ENCODE results near the gene KIFC3.
"Not testable (repeated sequence)": the region's sequence is repeated elsewhere in the genome, so short reads cannot be mapped to it uniquely, and the experiment has no call there.

The KIFC3 gene

GRCh38 chr16:57753448-57754353, 48.6 kb downstream of the KIFC3 start:
- DNase-seq (ENCODE audit: low read depth in 2 of 2): no peak

GRCh38 chr16:57752581-57753447, 49.5 kb downstream of the KIFC3 start:
- no peak for DNase-seq (ENCODE audit: low read depth in 2 of 2)

- no peak for DNase-seq (ENCODE audit: low read depth in 2 of 2)
These were observed 50.1 kb downstream of the KIFC3 start for GRCh38 chr16:57752203-57752580.

- DNase-seq (ENCODE audit: low read depth in 2 of 2): no peak
These were observed 50.6 kb downstream of the KIFC3 start for GRCh38 chr16:57751539-57752202.

GRCh38 chr16:57750796-57751538, 51.3 kb downstream of the KIFC3 start:
- no peak for DNase-seq (ENCODE audit: low read depth in 2 of 2)

GRCh38 chr16:57749856-57750452, 52.3 kb downstream of the KIFC3 start:
- no peak for DNase-seq (ENCODE audit: low read depth in 2 of 2)

GRCh38 chr16:57749101-57749692, 53.1 kb downstream of the KIFC3 start:
- no peak for DNase-seq (ENCODE audit: low read depth in 2 of 2)

GRCh38 chr16:57748596-57748995, 53.7 kb downstream of the KIFC3 start:
- no peak for DNase-seq (ENCODE audit: low read depth in 2 of 2)

GRCh38 chr16:57747996-57748395, 54.3 kb downstream of the KIFC3 start:
- DNase-seq (ENCODE audit: low read depth in 2 of 2): no peak

GRCh38 chr16:57747496-57747895, 54.8 kb downstream of the KIFC3 start:
- no peak for DNase-seq (ENCODE audit: low read depth in 2 of 2)

- DNase-seq (ENCODE audit: low read depth in 2 of 2): no peak
These were observed 55.2 kb downstream of the KIFC3 start for GRCh38 chr16:57747091-57747490.

- DNase-seq (ENCODE audit: low read depth in 2 of 2): not testable (repeated sequence)
These were observed 56.0 kb downstream of the KIFC3 start for GRCh38 chr16:57746316-57746715.

- DNase-seq (ENCODE audit: low read depth in 2 of 2): no peak
These were observed 56.5 kb downstream of the KIFC3 start for GRCh38 chr16:57745768-57746167.

GRCh38 chr16:57744642-57744903, 57.7 kb downstream of the KIFC3 start:
- DNase-seq (ENCODE audit: low read depth in 2 of 2): no peak

- DNase-seq (ENCODE audit: low read depth in 2 of 2): no peak
These were observed 58.2 kb downstream of the KIFC3 start for GRCh38 chr16:57743886-57744641.

- no peak for DNase-seq (ENCODE audit: low read depth in 2 of 2)
These were observed 58.8 kb downstream of the KIFC3 start for GRCh38 chr16:57743458-57743857.

- no peak for DNase-seq (ENCODE audit: low read depth in 2 of 2)
These were observed 59.7 kb downstream of the KIFC3 start for GRCh38 chr16:57742543-57742942.

GRCh38 chr16:57741660-57742191, 60.6 kb downstream of the KIFC3 start:
- no peak for DNase-seq (ENCODE audit: low read depth in 2 of 2)

- no peak for DNase-seq (ENCODE audit: low read depth in 2 of 2)
These were observed 61.7 kb downstream of the KIFC3 start for GRCh38 chr16:57740423-57741071.

Data from fibroblast of skin of left quadriceps (primary cell).